H1 (cell line): ENCODE data around the gene GLB1L3. TPM values are rescaled to one million over a fixed set of nuclear protein-coding genes. Genes with fewer than 3 reads are reported as not detected.
"Not testable (repeated sequence)": the region's sequence is repeated elsewhere in the genome, so short reads cannot be mapped to it uniquely, and the experiment has no call there.

Experiments used
- CTCF ChIA-PET: fragments of 300-600 bp; sonication (Branson Sonifier 250); formaldehyde crosslinking; loops from one replicate; lab custom pipeline; 2021; ENCODE audit not compliant: partially characterized antibody; lab: Charles Lee
- POLR2A ChIA-PET: fragments of 300-600 bp; sonication (Branson Sonifier 250); formaldehyde crosslinking; loops from one replicate; lab custom pipeline; 2021; ENCODE audit warnings: inconsistent platforms; ENCODE audit not compliant: partially characterized antibody; lab: Charles Lee
- DNase-seq, 2 experiments: peaks; one replicate each; pipeline versions ENCODE4 v3.0.0 to v3.0.0-alpha.2; 2010 to 2022; ENCODE audit warnings: low spot score in 2 of 2, low read depth in 1 of 2, mixed read lengths in 1 of 2
- FAIRE-seq: peaks from 2 replicates; lab custom pipeline; 2011; peaks lifted over from hg19 to GRCh38; lab: Jason Lieb, UNC
- H2AFZ ChIP-seq: 2 replicates; pipeline ENCODE4 v1.8.1; 2012; ENCODE audit warnings: low read length, inconsistent platforms
- H2AK5ac ChIP-seq: 2 replicates; pipeline ENCODE4 v1.6.1; 2013; ENCODE audit warnings: low read depth, low read length
- H2BK120ac ChIP-seq: replicated peaks from 2 replicates; pipeline ENCODE3; 2013; ENCODE audit warnings: low read depth, low read length, inconsistent platforms
- H2BK12ac ChIP-seq: 2 replicates; pipeline ENCODE4 v1.6.1; 2013; ENCODE audit warnings: low read depth, low read length
- H2BK15ac ChIP-seq: 2 replicates; pipeline ENCODE4 v1.6.1; 2013; ENCODE audit warnings: low read length
- H2BK20ac ChIP-seq: 2 replicates; pipeline ENCODE4 v1.6.1; 2013; ENCODE audit warnings: low read length
- H2BK5ac ChIP-seq: 2 replicates; pipeline ENCODE4 v1.6.1; 2013; ENCODE audit warnings: low read depth, low read length
- H3K14ac ChIP-seq: 2 replicates; pipeline ENCODE4 v1.6.1; 2013; ENCODE audit warnings: inconsistent platforms; ENCODE audit not compliant: insufficient read length
- H3K18ac ChIP-seq: 2 replicates; pipeline ENCODE4 v1.6.1; 2013; ENCODE audit warnings: low read length; ENCODE audit errors: extremely low read depth
- H3K23ac ChIP-seq: 2 replicates; pipeline ENCODE4 v1.6.1; 2013; ENCODE audit warnings: inconsistent platforms; ENCODE audit not compliant: insufficient read length
- H3K23me2 ChIP-seq: 2 replicates; pipeline ENCODE4 v1.6.1; 2013; ENCODE audit warnings: low read depth, low read length
- H3K27ac ChIP-seq: 2 replicates; pipeline ENCODE4 v1.6.1; 2011; ENCODE audit warnings: low read depth, low read length, inconsistent platforms
- H3K27me3 ChIP-seq, 4 experiments: replicated peaks in 1 of 4; 1 replicate in 1 of 4; 2 replicates in 3 of 4; pipeline versions ENCODE4 v1.6.1 to v1.8.1; 2011 to 2013; ENCODE audit warnings: low read length in 3 of 4, mild to moderate bottlenecking in 3 of 4, inconsistent platforms in 2 of 4, mixed read lengths in 2 of 4, moderate library complexity in 1 of 4; ENCODE audit not compliant: control insufficient read depth in 3 of 4, insufficient read depth in 3 of 4; ENCODE audit errors: extremely low read depth in 1 of 4
- H3K36me3 ChIP-seq, 4 experiments: 2 replicates each; pipeline versions ENCODE4 v1.6.1 to v1.8.1; 2011 to 2013; ENCODE audit warnings: mild to moderate bottlenecking in 4 of 4, low read length in 3 of 4, moderate library complexity in 2 of 4, control low read depth in 1 of 4, inconsistent platforms in 1 of 4; ENCODE audit not compliant: insufficient read depth in 4 of 4, control insufficient read depth in 2 of 4
- H3K4ac ChIP-seq: replicated peaks from 2 replicates; pipeline ENCODE3; 2013; ENCODE audit warnings: low read length, low read depth, mixed read lengths, inconsistent platforms; ENCODE audit not compliant: insufficient read length
- H3K4me1 ChIP-seq, 4 experiments: replicated peaks in 1 of 4; 1 replicate in 1 of 4; 2 replicates in 3 of 4; pipeline versions ENCODE4 v1.6.1 to v1.8.1; 2011 to 2013; ENCODE audit warnings: low read length in 3 of 4, inconsistent platforms in 2 of 4, mixed read lengths in 1 of 4; ENCODE audit not compliant: insufficient read depth in 4 of 4, control insufficient read depth in 3 of 4
- H3K4me2 ChIP-seq, 2 experiments: 2 replicates each; pipeline versions ENCODE4 v1.6.1 to v1.8.1; 2011 to 2013; ENCODE audit warnings: low read depth in 2 of 2, low read length in 2 of 2, control low read depth in 1 of 2, inconsistent platforms in 1 of 2, mild to moderate bottlenecking in 1 of 2; ENCODE audit not compliant: insufficient read depth in 1 of 2
- H3K4me3 ChIP-seq, 4 experiments: fragments of 200-600, 300-600 bp in 1 of 4; sonication (generic), shearing (Covaris generic), sonication (Bioruptor Twin) in 1 of 4; 2 replicates each; pipeline versions ENCODE4 v1.5.1 to v1.8.1; 2011 to 2016; ENCODE audit warnings: low read length in 4 of 4, low read depth in 3 of 4, control low read depth in 2 of 4, inconsistent platforms in 2 of 4, mild to moderate bottlenecking in 2 of 4, mixed read lengths in 1 of 4, moderate library complexity in 1 of 4; ENCODE audit not compliant: insufficient read depth in 2 of 4; ENCODE audit errors: extremely low read depth in 1 of 4
- H3K56ac ChIP-seq: replicated peaks from 2 replicates; pipeline ENCODE3; 2013; ENCODE audit warnings: low read depth, mild to moderate bottlenecking, mixed read lengths, low read length, inconsistent platforms; ENCODE audit not compliant: insufficient read length
- H3K79me1 ChIP-seq: 2 replicates; pipeline ENCODE4 v1.6.1; 2013; ENCODE audit warnings: low read depth, low read length, control low read depth
- H3K79me2 ChIP-seq, 2 experiments: 2 replicates each; pipeline versions ENCODE4 v1.6.1 to v1.8.1; 2012 to 2013; ENCODE audit warnings: low read length in 2 of 2, mild to moderate bottlenecking in 2 of 2, inconsistent platforms in 1 of 2; ENCODE audit not compliant: insufficient read depth in 2 of 2, control insufficient read depth in 1 of 2
- H3K9ac ChIP-seq, 4 experiments: replicated peaks in 1 of 4; 1 replicate in 1 of 4; 2 replicates in 3 of 4; pipeline versions ENCODE4 v1.6.1 to v1.8.1; 2011 to 2013; ENCODE audit warnings: low read depth in 3 of 4, low read length in 3 of 4, control low read depth in 2 of 4, mild to moderate bottlenecking in 2 of 4, moderate library complexity in 2 of 4, inconsistent platforms in 1 of 4; ENCODE audit errors: extremely low read depth in 1 of 4
- H3K9me3 ChIP-seq, 2 experiments: 2 replicates each; pipeline versions ENCODE4 v1.6.1 to v1.8.1; 2012 to 2013; ENCODE audit warnings: mild to moderate bottlenecking in 2 of 2, moderate library complexity in 2 of 2, control low read depth in 1 of 2, inconsistent platforms in 1 of 2, low read depth in 1 of 2, low read length in 1 of 2, mixed read lengths in 1 of 2; ENCODE audit not compliant: insufficient read depth in 2 of 2
- H4K20me1 ChIP-seq, 2 experiments: replicated peaks in 1 of 2; 2 replicates each; pipeline versions ENCODE3 to v1.8.1; 2011 to 2013; ENCODE audit warnings: inconsistent platforms in 2 of 2, low read length in 2 of 2, mild to moderate bottlenecking in 1 of 2; ENCODE audit not compliant: insufficient read depth in 2 of 2, control insufficient read depth in 1 of 2
- H4K5ac ChIP-seq: 2 replicates; pipeline ENCODE4 v1.6.1; 2013; ENCODE audit warnings: low read length, low read depth, mixed read lengths, inconsistent platforms; ENCODE audit not compliant: insufficient read length
- H4K8ac ChIP-seq: 2 replicates; pipeline ENCODE4 v1.8.0; 2013; ENCODE audit warnings: mild to moderate bottlenecking, moderate library complexity, low read length, inconsistent platforms; ENCODE audit not compliant: insufficient read depth; ENCODE audit errors: extremely low read depth
- H4K91ac ChIP-seq: replicated peaks from 2 replicates; pipeline ENCODE3; 2013; ENCODE audit warnings: low read length, mixed read lengths, inconsistent platforms; ENCODE audit not compliant: insufficient read length
- WGBS, 2 experiments: shearing (Covaris generic) in 1 of 2; methylation state at CpG; one replicate each; pipeline versions ENCODE4 v1.1.6 to v1.1.7; 2013 to 2015; ENCODE audit warnings: low lambda C conversion rate in 2 of 2, mixed read lengths in 2 of 2, inconsistent platforms in 1 of 2, low coverage in 1 of 2, missing lambda C conversion rate in 1 of 2; ENCODE audit not compliant: insufficient replicate concordance in 2 of 2, insufficient coverage in 1 of 2, insufficient read length in 1 of 2; ENCODE audit errors: extremely low coverage in 1 of 2, missing lambda C conversion rate in 1 of 2; 5-methylcytosine and 5-hydroxymethylcytosine counted together
- polyA plus RNA-seq, 7 experiments: library from polyadenylated mRNA; depleted of rRNA in 3 of 7; stranded (reverse) in 5 of 7; unstranded in 2 of 7; fragments of >200 nt in 5 of 7; fragments of 200-250 nt in 2 of 7; gene quantifications; 1 replicate in 5 of 7; 2 replicates in 1 of 7; 4 replicates in 1 of 7; pipeline versions ENCODE4 v1.2.1 to v1.2.3, GENCODE V29; 2011 to 2013; ENCODE audit warnings: missing spikeins in 2 of 7, mixed read lengths in 2 of 7
- total RNA-seq: library from RNA; stranded (reverse); fragmentation: NEBNext Ultra II Directional; extraction: Animal tissue kit (Norgen Biotek cat#: 25700); gene quantifications from 2 replicates; pipeline ENCODE4 v1.2.1, GENCODE V29; 2021

The GLB1L3 gene
- total and polyA plus RNA-seq, 2 of the 8 experiments (the other 6 are each of a cell fraction or from before 2014, with no cell fraction given) = 14.9 to 33.2 TPM

- H4K91ac ChIP-seq, H2AFZ ChIP-seq, H3K23me2 ChIP-seq, H3K14ac ChIP-seq, H2BK12ac ChIP-seq, H3K18ac ChIP-seq, POLR2A ChIA-PET, H3K27ac ChIP-seq, H3K27me3 ChIP-seq, FAIRE-seq, H3K9me3 ChIP-seq, H2BK15ac ChIP-seq, H3K56ac ChIP-seq, DNase-seq, CTCF ChIA-PET, H3K4me1 ChIP-seq, H3K4ac ChIP-seq, H2BK120ac ChIP-seq, H3K79me1 ChIP-seq, H3K23ac ChIP-seq, H2AK5ac ChIP-seq, H3K79me2 ChIP-seq, H4K5ac ChIP-seq, H3K9ac ChIP-seq, H3K4me3 ChIP-seq, H3K4me2 ChIP-seq, H4K8ac ChIP-seq, H2BK5ac ChIP-seq, H2BK20ac ChIP-seq, H4K20me1 ChIP-seq: not testable (repeated sequence)
- 97% methylated on average over 2 of the region's 2 CpGs; no CpG with 5 or more reads in 1 of the 2 experiments for WGBS, 2 experiments
- peaks cover 0 to 23% (median 10%) of the 10 kb centered on the region in 4 experiments; a peak in 4 of 8 replicates for H3K36me3 ChIP-seq
These were observed 45.2 kb downstream of the GLB1L3 start for GRCh38 chr11:134321373-134321772.
